GM13976 (cell line): ENCODE data around the gene GET4.

Source experiments
- DNase-seq: peaks from one replicate; pipeline ENCODE4 v3.0.0; 2012; ENCODE audit warnings: low spot score
- CTCF ChIP-seq: IDR thresholded peaks from 2 replicates; pipeline ENCODE4 v1.5.1; 2012; ENCODE audit warnings: borderline replicate concordance, mild to moderate bottlenecking; ENCODE audit not compliant: insufficient read depth; ENCODE audit errors: extremely low read depth, missing control alignments, control extremely low read depth
- in situ Hi-C: fragments of 300-500 bp; cut with MboI; formaldehyde crosslinking; loops from one replicate; pipeline ENCODE4 v1.12.0; 2022; ENCODE audit warnings: low sequenced_read_pairs, mixed read lengths, inconsistent platforms; ENCODE audit not compliant: unreplicated experiment

The GET4 gene

GRCh38 chr7:892648-893593, 16.6 kb downstream of the GET4 start:
- TF ChIP-seq CTCF: no peak
- no peak for DNase-seq
- in situ Hi-C loops: no loop called here

- in situ Hi-C loops: no loop called here
- TF ChIP-seq CTCF: no peak
- DNase-seq: no peak
Observed at GRCh38 chr7:893686-894085, 17.3 kb downstream of the GET4 start.

- no peak for TF ChIP-seq CTCF
- in situ Hi-C loops: no loop called here
Observed at GRCh38 chr7:894164-894867, 18.0 kb downstream of the GET4 start.

GRCh38 chr7:894927-895450, 18.6 kb downstream of the GET4 start:
- in situ Hi-C loops: no loop called here
- no peak for DNase-seq
- no peak for TF ChIP-seq CTCF

More at GRCh38 chr7:894164-894867, 18.0 kb downstream of the GET4 start:
- no peak for DNase-seq

GRCh38 chr7:895451-896052, 19.2 kb downstream of the GET4 start:
- DNase-seq: no peak
- in situ Hi-C loops: no loop called here
- no peak for TF ChIP-seq CTCF
